ENCODE data around the gene RTN1. TPM values are rescaled to one million over a fixed set of nuclear protein-coding genes. Genes with fewer than 3 reads are reported as not detected.

Gene RTN1
- total RNA-seq, 1 donor from 2014 or later: not detected

DNA sequence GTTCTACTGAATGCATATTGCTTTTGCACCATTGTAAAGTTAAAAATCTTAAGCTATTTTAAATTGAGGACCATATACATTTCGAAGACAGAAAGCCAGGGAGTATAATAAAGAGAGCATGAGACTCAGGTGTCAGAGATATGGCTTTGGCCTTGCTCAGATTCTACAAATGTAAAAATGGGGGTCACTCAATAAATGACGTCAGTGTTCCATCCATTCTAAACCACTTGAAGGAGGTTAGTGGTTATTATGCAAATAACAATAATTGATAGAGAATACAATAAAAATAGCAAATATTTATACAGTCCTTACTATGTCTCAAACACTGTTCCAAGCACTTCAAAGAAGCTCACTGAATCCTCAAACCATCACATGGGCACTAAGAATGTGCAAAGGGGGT, 20.1 kb downstream of the RTN1 start:
- no peaks in the 10 kb centered on the region for H3K9me3 Mint-ChIP-seq (ENCODE audit: unreplicated experiment)
- DNase-seq (ENCODE audit: extremely low spot score, unreplicated experiment): no peak
- TF ChIP-seq, protein P1, sequence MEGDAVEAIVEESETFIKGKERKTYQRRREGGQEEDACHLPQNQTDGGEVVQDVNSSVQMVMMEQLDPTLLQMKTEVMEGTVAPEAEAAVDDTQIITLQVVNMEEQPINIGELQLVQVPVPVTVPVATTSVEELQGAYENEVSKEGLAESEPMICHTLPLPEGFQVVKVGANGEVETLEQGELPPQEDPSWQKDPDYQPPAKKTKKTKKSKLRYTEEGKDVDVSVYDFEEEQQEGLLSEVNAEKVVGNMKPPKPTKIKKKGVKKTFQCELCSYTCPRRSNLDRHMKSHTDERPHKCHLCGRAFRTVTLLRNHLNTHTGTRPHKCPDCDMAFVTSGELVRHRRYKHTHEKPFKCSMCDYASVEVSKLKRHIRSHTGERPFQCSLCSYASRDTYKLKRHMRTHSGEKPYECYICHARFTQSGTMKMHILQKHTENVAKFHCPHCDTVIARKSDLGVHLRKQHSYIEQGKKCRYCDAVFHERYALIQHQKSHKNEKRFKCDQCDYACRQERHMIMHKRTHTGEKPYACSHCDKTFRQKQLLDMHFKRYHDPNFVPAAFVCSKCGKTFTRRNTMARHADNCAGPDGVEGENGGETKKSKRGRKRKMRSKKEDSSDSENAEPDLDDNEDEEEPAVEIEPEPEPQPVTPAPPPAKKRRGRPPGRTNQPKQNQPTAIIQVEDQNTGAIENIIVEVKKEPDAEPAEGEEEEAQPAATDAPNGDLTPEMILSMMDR (IDR thresholded peaks at IDR 0.05): no peak
- H3K36me3 Mint-ChIP-seq (ENCODE audit: unreplicated experiment): no peaks in the 10 kb centered on the region
- H3K4me3 Mint-ChIP-seq (ENCODE audit: unreplicated experiment): no peak overlapping the region
- H3K4me1 Mint-ChIP-seq (ENCODE audit: unreplicated experiment): no peaks in the 10 kb centered on the region
- no peak overlapping the region for H3K27ac Mint-ChIP-seq (ENCODE audit: unreplicated experiment)
- H3K27me3 Mint-ChIP-seq (ENCODE audit: unreplicated experiment): peaks cover 19% of the 10 kb centered on the region

DNA sequence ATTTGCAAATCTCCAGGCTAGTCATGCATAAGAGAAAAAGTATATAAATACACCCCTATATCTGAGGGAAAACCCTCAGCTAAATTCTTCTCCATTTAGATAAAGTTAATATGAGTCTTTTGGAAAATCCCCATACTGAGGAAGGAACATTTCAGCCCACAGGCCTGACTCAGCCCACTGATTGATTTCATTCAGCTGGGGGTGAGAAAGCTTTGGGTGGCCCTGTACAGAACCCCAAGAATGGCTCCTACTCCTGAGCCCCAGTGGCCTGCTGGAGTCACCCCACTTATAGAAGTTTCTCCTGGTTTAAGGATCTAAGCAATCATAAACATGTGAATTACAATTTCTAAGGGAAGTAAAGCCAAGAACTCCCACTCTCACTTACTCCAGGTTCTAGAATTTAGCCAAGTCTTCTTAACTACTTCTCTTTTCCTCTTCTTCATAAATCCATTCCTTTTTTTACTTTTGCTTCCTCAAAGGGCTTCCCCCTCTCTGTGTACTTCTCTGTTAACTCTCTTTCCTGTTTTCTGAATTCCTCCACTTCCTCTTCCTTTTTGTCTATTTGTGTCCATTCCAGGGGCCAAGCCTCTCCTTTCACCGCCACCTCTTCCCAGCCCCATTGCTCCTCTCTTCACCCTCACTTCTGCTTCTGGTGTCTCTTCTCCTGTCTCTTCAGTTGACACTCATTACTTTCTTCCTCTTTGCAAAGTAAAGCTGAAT, 21.0 kb downstream of the RTN1 start:
- Mint-ChIP-seq H3K36me3 (ENCODE audit: unreplicated experiment) (no peaks in the 10 kb centered on the region), H3K4me3 (ENCODE audit: unreplicated experiment) (no peak overlapping the region), H3K27ac (ENCODE audit: unreplicated experiment) (no peak overlapping the region), H3K27me3 (ENCODE audit: unreplicated experiment) (peaks cover 22% of the 10 kb centered on the region), H3K4me1 (ENCODE audit: unreplicated experiment) (no peaks in the 10 kb centered on the region), H3K9me3 (ENCODE audit: unreplicated experiment) (no peaks in the 10 kb centered on the region)
- DNase-seq (ENCODE audit: extremely low spot score, unreplicated experiment): no peak
- TF ChIP-seq, protein P1 (IDR thresholded peaks at IDR 0.05): no peak

DNA sequence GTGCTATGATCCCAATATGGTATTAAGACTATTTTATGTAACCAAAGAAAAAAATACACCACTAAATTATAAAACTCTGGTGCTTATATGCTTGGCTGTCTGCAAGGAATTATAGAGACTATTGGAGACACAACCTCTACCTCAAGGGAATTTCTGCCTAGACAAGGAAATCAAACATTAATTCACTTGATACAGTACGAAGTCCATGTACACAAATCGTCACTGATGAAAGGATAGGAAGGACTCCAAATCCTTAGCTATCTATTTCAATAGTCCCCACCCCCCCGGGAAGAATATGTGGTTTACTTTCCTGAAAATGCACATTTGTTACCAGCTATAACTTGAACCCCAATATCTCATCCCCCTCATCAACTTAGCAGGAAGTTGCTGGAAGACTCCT, 21.9 kb downstream of the RTN1 start:
- no peak overlapping the region for H3K4me3 Mint-ChIP-seq (ENCODE audit: unreplicated experiment)
- TF ChIP-seq, protein P1 (IDR thresholded peaks at IDR 0.05): no peak
- DNase-seq (ENCODE audit: extremely low spot score, unreplicated experiment): no peak
- no peaks in the 10 kb centered on the region for H3K4me1 Mint-ChIP-seq (ENCODE audit: unreplicated experiment)
- no peak overlapping the region for H3K27ac Mint-ChIP-seq (ENCODE audit: unreplicated experiment)
- H3K27me3 Mint-ChIP-seq (ENCODE audit: unreplicated experiment): peaks cover 24% of the 10 kb centered on the region
- no peaks in the 10 kb centered on the region for H3K9me3 Mint-ChIP-seq (ENCODE audit: unreplicated experiment)
- no peaks in the 10 kb centered on the region for H3K36me3 Mint-ChIP-seq (ENCODE audit: unreplicated experiment)

DNA sequence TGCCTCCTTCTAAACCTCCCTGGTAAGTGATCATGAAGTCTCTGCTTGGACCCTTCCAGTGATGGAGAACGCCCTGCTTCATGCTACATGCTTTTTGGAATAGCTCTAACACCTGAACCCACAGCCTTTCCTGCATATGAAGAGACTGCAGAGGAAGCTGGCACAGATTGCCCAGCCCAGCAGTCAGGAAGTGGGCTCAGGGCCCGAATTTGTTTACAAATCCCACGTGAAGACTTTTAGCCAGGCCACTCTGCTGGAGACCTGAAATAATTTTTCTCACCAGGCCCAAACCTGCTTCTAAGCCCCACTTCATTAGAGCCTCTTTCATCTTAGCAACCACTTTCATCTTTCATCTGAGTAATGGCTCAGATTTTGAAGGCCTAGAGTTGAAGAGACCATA, 22.9 kb downstream of the RTN1 start:
- H3K9me3 Mint-ChIP-seq (ENCODE audit: unreplicated experiment): no peaks in the 10 kb centered on the region
- no peaks in the 10 kb centered on the region for H3K4me1 Mint-ChIP-seq (ENCODE audit: unreplicated experiment)
- H3K27me3 Mint-ChIP-seq (ENCODE audit: unreplicated experiment): peaks cover 25% of the 10 kb centered on the region
- TF ChIP-seq, protein P1 (IDR thresholded peaks at IDR 0.05): no peak
- no peaks in the 10 kb centered on the region for H3K36me3 Mint-ChIP-seq (ENCODE audit: unreplicated experiment)
- H3K4me3 Mint-ChIP-seq (ENCODE audit: unreplicated experiment): no peak overlapping the region
- H3K27ac Mint-ChIP-seq (ENCODE audit: unreplicated experiment): no peak overlapping the region
- no peak for DNase-seq (ENCODE audit: extremely low spot score, unreplicated experiment)

DNA sequence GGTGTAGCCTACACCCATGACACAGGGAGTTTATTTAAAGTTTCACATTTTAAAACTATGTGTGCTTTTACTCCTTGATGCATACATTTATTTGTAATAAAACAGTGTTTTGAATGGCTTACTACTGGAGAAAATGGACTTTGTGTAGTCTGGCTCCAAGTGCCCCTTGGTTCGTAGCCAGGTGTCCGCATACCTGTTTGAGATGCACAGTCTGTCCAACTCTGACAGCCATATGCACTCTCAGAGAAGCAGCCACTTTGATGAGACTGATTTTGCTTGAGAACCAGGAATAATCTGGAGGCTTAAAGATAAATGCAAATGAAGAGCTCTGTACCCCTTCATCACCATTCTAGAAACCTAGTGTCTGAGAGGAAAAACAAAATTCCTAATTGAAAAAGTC, 24.0 kb downstream of the RTN1 start:
- H3K27me3 Mint-ChIP-seq (ENCODE audit: unreplicated experiment): peaks cover 25% of the 10 kb centered on the region
- no peaks in the 10 kb centered on the region for H3K4me1 Mint-ChIP-seq (ENCODE audit: unreplicated experiment)
- no peak overlapping the region for H3K4me3 Mint-ChIP-seq (ENCODE audit: unreplicated experiment)
- TF ChIP-seq, protein P1 (IDR thresholded peaks at IDR 0.05): no peak
- H3K36me3 Mint-ChIP-seq (ENCODE audit: unreplicated experiment): no peaks in the 10 kb centered on the region
- no peaks in the 10 kb centered on the region for H3K9me3 Mint-ChIP-seq (ENCODE audit: unreplicated experiment)
- no peak overlapping the region for H3K27ac Mint-ChIP-seq (ENCODE audit: unreplicated experiment)
- DNase-seq (ENCODE audit: extremely low spot score, unreplicated experiment): no peak

Data from osteocyte (in vitro differentiated cells).